ENCODE measurements around the gene MRGPRG. TPM values are rescaled to one million over a fixed set of nuclear protein-coding genes. Genes with fewer than 3 reads are reported as not detected.

MRGPRG gene
- total RNA-seq, 1 experiment from 2014 or later: not detected

GRCh38 chr11:3184732-3185347, 33.8 kb downstream of the MRGPRG start:
- no peaks in the 10 kb centered on the region for H3K4me1 ChIP-seq (ENCODE audit: insufficient read depth, low read length)
- no peak overlapping the region for H3K4me3 ChIP-seq (ENCODE audit: low read length)
- H3K4me2 ChIP-seq (ENCODE audit: low read length): no peak overlapping the region
- ChIA-PET POLR2A (ENCODE audit: unreplicated experiment) (no interaction called here), CTCF (no interaction called here)
- no peak overlapping the region for H3K9ac ChIP-seq (ENCODE audit: low read length)
- no peaks in the 10 kb centered on the region for H4K20me1 ChIP-seq (ENCODE audit: low read length)
- no peak overlapping the region for H2AFZ ChIP-seq (ENCODE audit: low read length)
- no peak for DNase-seq
- no peaks in the 10 kb centered on the region for H3K36me3 ChIP-seq (ENCODE audit: low read depth, low read length)
- no TSS peak for BruUV-seq (replicated peaks)
- intact Hi-C loops (cut with micrococcal nuclease): no loop called here
- ATAC-seq: no peak
- H3K9me2 ChIP-seq (replicated peaks; ENCODE audit: low read length): no peaks in the 10 kb centered on the region
- no peaks in the 10 kb centered on the region for H3K9me3 ChIP-seq (ENCODE audit: low read length)
- no peak overlapping the region for H3K27ac ChIP-seq (ENCODE audit: low read length)
- no peaks in the 10 kb centered on the region for H3F3A ChIP-seq (ENCODE audit: low read length, unreplicated experiment)
- H3K79me2 ChIP-seq (ENCODE audit: low read length): no peaks in the 10 kb centered on the region
- TF ChIP-seq EZH2 (IDR thresholded peaks at IDR 0.05; ENCODE audit: low read length, unreplicated experiment) (no peak), EZH2phosphoT487 (IDR thresholded peaks at IDR 0.05; ENCODE audit: borderline replicate concordance, low read length) (no peak), CTCF (conservative IDR thresholded peaks at IDR 0.05; ENCODE audit: low read depth, low read length) (no peak)
- H3K27me3 ChIP-seq (ENCODE audit: low read length): no peaks in the 10 kb centered on the region

GRCh38 chr11:3183523-3183922, 35.1 kb downstream of the MRGPRG start:
- DNase-seq: no peak
- no peak for ATAC-seq
- Histone ChIP-seq H3K4me1 (ENCODE audit: insufficient read depth, low read length) (no peaks in the 10 kb centered on the region), H3K27ac (ENCODE audit: low read length) (no peak overlapping the region), H3K9me3 (ENCODE audit: low read length) (no peaks in the 10 kb centered on the region), H4K20me1 (ENCODE audit: low read length) (no peaks in the 10 kb centered on the region), H3K9me2 (replicated peaks; ENCODE audit: low read length) (no peaks in the 10 kb centered on the region), H3K27me3 (ENCODE audit: low read length) (no peaks in the 10 kb centered on the region), H3F3A (ENCODE audit: low read length, unreplicated experiment) (no peaks in the 10 kb centered on the region), H3K36me3 (ENCODE audit: low read depth, low read length) (no peaks in the 10 kb centered on the region), H3K4me3 (ENCODE audit: low read length) (no peak overlapping the region), H2AFZ (ENCODE audit: low read length) (no peak overlapping the region), H3K79me2 (ENCODE audit: low read length) (no peaks in the 10 kb centered on the region), H3K9ac (ENCODE audit: low read length) (no peak overlapping the region), H3K4me2 (ENCODE audit: low read length) (no peak overlapping the region)
- intact Hi-C loops (cut with micrococcal nuclease): no loop called here
- ChIA-PET POLR2A (ENCODE audit: unreplicated experiment) (no interaction called here), CTCF (no interaction called here)
- no peak for TF ChIP-seq EZH2phosphoT487 (IDR thresholded peaks at IDR 0.05; ENCODE audit: borderline replicate concordance, low read length)
- no peak for TF ChIP-seq EZH2 (IDR thresholded peaks at IDR 0.05; ENCODE audit: low read length, unreplicated experiment)
- TF ChIP-seq CTCF (conservative IDR thresholded peaks at IDR 0.05; ENCODE audit: low read depth, low read length): no peak
- BruUV-seq (replicated peaks): no TSS peak

GRCh38 chr11:3182462-3182852, 36.2 kb downstream of the MRGPRG start:
- no peaks in the 10 kb centered on the region for H3K9me2 ChIP-seq (replicated peaks; ENCODE audit: low read length)
- ATAC-seq (no peak), DNase-seq (no peak)
- no peak overlapping the region for H3K4me3 ChIP-seq (ENCODE audit: low read length)
- H3K79me2 ChIP-seq (ENCODE audit: low read length): no peaks in the 10 kb centered on the region
- POLR2A ChIA-PET (ENCODE audit: unreplicated experiment): no interaction called here
- no peak overlapping the region for H3K9ac ChIP-seq (ENCODE audit: low read length)
- H3K4me1 ChIP-seq (ENCODE audit: insufficient read depth, low read length): no peaks in the 10 kb centered on the region
- no peaks in the 10 kb centered on the region for H3K36me3 ChIP-seq (ENCODE audit: low read depth, low read length)
- no peaks in the 10 kb centered on the region for H4K20me1 ChIP-seq (ENCODE audit: low read length)
- no peak for TF ChIP-seq EZH2phosphoT487 (IDR thresholded peaks at IDR 0.05; ENCODE audit: borderline replicate concordance, low read length)
- no peak for TF ChIP-seq CTCF (conservative IDR thresholded peaks at IDR 0.05; ENCODE audit: low read depth, low read length)
- TF ChIP-seq EZH2 (IDR thresholded peaks at IDR 0.05; ENCODE audit: low read length, unreplicated experiment): no peak
- H3K27me3 ChIP-seq (ENCODE audit: low read length): no peaks in the 10 kb centered on the region
- no peak overlapping the region for H2AFZ ChIP-seq (ENCODE audit: low read length)
- H3K27ac ChIP-seq (ENCODE audit: low read length): no peak overlapping the region
- no peaks in the 10 kb centered on the region for H3F3A ChIP-seq (ENCODE audit: low read length, unreplicated experiment)
- CTCF ChIA-PET: no interaction called here
- no peaks in the 10 kb centered on the region for H3K9me3 ChIP-seq (ENCODE audit: low read length)
- no peak overlapping the region for H3K4me2 ChIP-seq (ENCODE audit: low read length)
- no TSS peak for BruUV-seq (replicated peaks)
- intact Hi-C loops (cut with micrococcal nuclease): no loop called here

All from PC-3 (cell line).